SK-N-SH (cell line): Measurements from ENCODE around the gene TLN1. TPM values are rescaled to one million over a fixed set of nuclear protein-coding genes. Genes with fewer than 3 reads are reported as not detected.

Source experiments
- CTCF ChIA-PET: fragments of 300-600, 350-600 bp; formaldehyde crosslinking; extraction: SDS; loops from one replicate; lab custom pipeline; 2021; lab: Yijun Ruan, JAX
- POLR2A ChIA-PET: fragments of 350-600 bp; sonication (Branson Sonifier 250); formaldehyde crosslinking; extraction: SDS; loops from one replicate; lab custom pipeline; 2020; ENCODE audit warnings: antibody characterized with exemption, inconsistent platforms; lab: Yijun Ruan, JAX
- DNase-seq: peaks from one replicate; pipeline ENCODE4 v3.0.0; 2012
- H2AFZ ChIP-seq: fragments of 200-600 bp; sonication (generic); 2 replicates; pipeline ENCODE4 v1.8.1; 2016; ENCODE audit warnings: antibody characterized with exemption, mild to moderate bottlenecking, low read depth
- H3F3A ChIP-seq: fragments of 200-600 bp; sonication (generic); replicated peaks from 2 replicates; pipeline ENCODE3; 2016; ENCODE audit warnings: antibody characterized with exemption, mild to moderate bottlenecking; ENCODE audit not compliant: insufficient read depth
- H3K27ac ChIP-seq, 2 experiments: fragments of 200-500 bp in 1 of 2; fragments of 200-600 bp in 1 of 2; sonication (Bioruptor generic) in 1 of 2; sonication (generic), shearing (Covaris generic) in 1 of 2; 2 replicates each; pipeline versions ENCODE4 v1.5.1 to v1.6.1; 2014 to 2016; ENCODE audit warnings: low read depth in 2 of 2, inconsistent platforms in 1 of 2, low read length in 1 of 2, mild to moderate bottlenecking in 1 of 2, mixed read lengths in 1 of 2
- H3K27me3 ChIP-seq: fragments of 200-600 bp; sonication (generic), shearing (Covaris generic); 2 replicates; pipeline ENCODE4 v1.6.1; 2016; ENCODE audit warnings: mixed run types; ENCODE audit not compliant: insufficient read depth
- H3K36me3 ChIP-seq, 2 experiments: fragments of 200-500 bp in 1 of 2; fragments of 200-600 bp in 1 of 2; sonication (Bioruptor generic) in 1 of 2; sonication (generic) in 1 of 2; replicated peaks in 1 of 2; 2 replicates each; pipeline versions ENCODE3 to v1.5.1; 2014 to 2016; ENCODE audit warnings: low read length in 1 of 2, mild to moderate bottlenecking in 1 of 2; ENCODE audit not compliant: insufficient read depth in 2 of 2, control insufficient read depth in 1 of 2
- H3K4me1 ChIP-seq, 2 experiments: fragments of 200-500 bp in 1 of 2; fragments of 200-600 bp in 1 of 2; sonication (Bioruptor generic) in 1 of 2; sonication (generic), shearing (Covaris generic) in 1 of 2; 2 replicates each; pipeline versions ENCODE4 v1.5.1 to v1.6.1; 2014 to 2016; ENCODE audit warnings: low read depth in 1 of 2, low read length in 1 of 2, mixed run types in 1 of 2; ENCODE audit not compliant: insufficient read depth in 2 of 2, control insufficient read depth in 1 of 2
- H3K4me2 ChIP-seq: fragments of 200-600 bp; sonication (generic), shearing (Covaris generic); 2 replicates; pipeline ENCODE4 v1.6.1; 2017; ENCODE audit warnings: mixed run types
- H3K4me3 ChIP-seq, 2 experiments: fragments of 200-500 bp in 1 of 2; fragments of 200-600 bp in 1 of 2; sonication (Bioruptor generic) in 1 of 2; sonication (generic), shearing (Covaris generic) in 1 of 2; 2 replicates each; pipeline versions ENCODE4 v1.5.1 to v1.8.1; 2014 to 2016; ENCODE audit warnings: low read depth in 2 of 2, inconsistent platforms in 1 of 2, low read length in 1 of 2, mild to moderate bottlenecking in 1 of 2, mixed read lengths in 1 of 2, moderate library complexity in 1 of 2
- H3K79me2 ChIP-seq: fragments of 200-600 bp; sonication (generic); 2 replicates; pipeline ENCODE4 v1.8.1; 2017; ENCODE audit warnings: mild to moderate bottlenecking; ENCODE audit not compliant: insufficient read depth
- H3K9ac ChIP-seq: fragments of 200-600 bp; sonication (generic); 2 replicates; pipeline ENCODE4 v1.6.1; 2017; ENCODE audit warnings: mixed run types
- H3K9me2 ChIP-seq: fragments of 200-600 bp; sonication (generic); 2 replicates; pipeline ENCODE4 v1.6.1; 2017; ENCODE audit warnings: mixed run types
- H3K9me3 ChIP-seq: fragments of 200-600 bp; sonication (generic); 2 replicates; pipeline ENCODE4 v1.6.1; 2017; ENCODE audit warnings: mixed run types, mild to moderate bottlenecking, moderate library complexity
- H4K20me1 ChIP-seq: fragments of 200-600 bp; sonication (generic); 2 replicates; pipeline ENCODE4 v1.6.1; 2017; ENCODE audit warnings: mild to moderate bottlenecking, mixed run types; ENCODE audit not compliant: insufficient read depth
- ELF1 ChIP-seq: IDR thresholded peaks from 2 replicates; pipeline ENCODE4 v1.4.0; 2012
- EP300 ChIP-seq, 2 experiments: IDR thresholded peaks; 2 replicates each; pipeline versions ENCODE4 v1.4.0 to v1.6.1; 2012; ENCODE audit warnings: borderline replicate concordance in 1 of 2, low read depth in 1 of 2, low read length in 1 of 2
- EZH2phosphoT487 ChIP-seq: fragments of 200-600 bp; sonication (generic); IDR thresholded peaks from 2 replicates; pipeline ENCODE4 v1.6.1; 2017; ENCODE audit warnings: low read depth, mixed run types, mild to moderate bottlenecking, antibody characterized with exemption, moderate library complexity, borderline replicate concordance
- FOXJ3 ChIP-seq: sonication (generic); formaldehyde crosslinking; IDR thresholded peaks from 2 replicates; pipeline ENCODE4 v1.5.1; 2020; ENCODE audit warnings: mild to moderate bottlenecking, missing genetic modification reagents
- FOXM1 ChIP-seq: IDR thresholded peaks from 2 replicates; pipeline ENCODE4 v1.4.0; 2012; ENCODE audit warnings: low read depth, mild to moderate bottlenecking
- GABPA ChIP-seq: IDR thresholded peaks from 2 replicates; pipeline ENCODE4 v1.4.0; 2012; ENCODE audit warnings: low read depth, mild to moderate bottlenecking
- MAX ChIP-seq: IDR thresholded peaks from 2 replicates; pipeline ENCODE4 v1.4.0; 2012; ENCODE audit warnings: low read depth
- NFIC ChIP-seq: IDR thresholded peaks from 2 replicates; pipeline ENCODE4 v1.4.0; 2012; ENCODE audit warnings: borderline replicate concordance
- POLR2AphosphoS5 ChIP-seq: IDR thresholded peaks from 2 replicates; pipeline ENCODE4 v1.6.1; 2012; ENCODE audit warnings: low read depth, low read length
- RCOR1 ChIP-seq: fragments of 150-350 bp; IDR thresholded peaks from 2 replicates; pipeline ENCODE4 v1.6.1; 2017; ENCODE audit warnings: antibody characterized with exemption, low read length
- REST ChIP-seq: IDR thresholded peaks from 2 replicates; pipeline ENCODE4 v1.6.1; 2012; ENCODE audit warnings: mild to moderate bottlenecking, low read depth, low read length, moderate library complexity
- RFX5 ChIP-seq: IDR thresholded peaks from 2 replicates; pipeline ENCODE4 v1.6.1; 2012; ENCODE audit warnings: mild to moderate bottlenecking, improper control_type of control experiment, low read length
- RXRA ChIP-seq: IDR thresholded peaks from 2 replicates; pipeline ENCODE4 v1.4.0; 2012; ENCODE audit warnings: low read depth, mild to moderate bottlenecking, borderline replicate concordance
- SMC3 ChIP-seq: IDR thresholded peaks from 2 replicates; pipeline ENCODE4 v1.6.1; 2012; ENCODE audit warnings: low read depth, low read length, improper control_type of control experiment
- TEAD4 ChIP-seq: IDR thresholded peaks from 2 replicates; pipeline ENCODE4 v1.4.0; 2012; ENCODE audit warnings: mild to moderate bottlenecking, borderline replicate concordance; ENCODE audit not compliant: insufficient read depth
- USF1 ChIP-seq: IDR thresholded peaks from 2 replicates; pipeline ENCODE4 v1.4.0; 2012; ENCODE audit warnings: low read depth, borderline replicate concordance
- USF2 ChIP-seq: fragments of 150-350 bp; IDR thresholded peaks from 2 replicates; pipeline ENCODE4 v1.6.1; 2017; ENCODE audit warnings: antibody characterized with exemption, low read length, low read depth, borderline replicate concordance
- WGBS: methylation state at CpG from one replicate; pipeline ENCODE4 v1.1.6; 2017; ENCODE audit warnings: low lambda C conversion rate; 5-methylcytosine and 5-hydroxymethylcytosine counted together
- polyA plus RNA-seq, 3 experiments: library from polyadenylated mRNA; depleted of rRNA; stranded (reverse); fragments of >200 nt; gene quantifications; 2 replicates each; pipeline ENCODE4 v1.2.3, GENCODE V29; 2012

The TLN1 gene
- polyA plus RNA-seq, 1 of the 3 experiments (the other 2 are of a cell fraction), result 115 TPM

- Histone ChIP-seq H3K27ac (no peak overlapping the region), H3K27me3 (no peaks in the 10 kb centered on the region), H3K4me1 (peaks cover 5 to 11% of the 10 kb centered on the region in 2 experiments; a peak in 3 of 4 replicates), H3K9me3 (no peaks in the 10 kb centered on the region), H3K4me2 (no peak overlapping the region; the same call in 1 of the 2 replicates), H3K79me2 (no peaks in the 10 kb centered on the region), H3K9ac (no peak overlapping the region), H3F3A (no peaks in the 10 kb centered on the region), H2AFZ (no peak overlapping the region), H3K9me2 (no peaks in the 10 kb centered on the region), H3K4me3 (no peak overlapping the region), H4K20me1 (no peaks in the 10 kb centered on the region), H3K36me3 (no peaks in the 10 kb centered on the region)
- POLR2A ChIA-PET, result interaction anchor here (0.9 kb wide), 1 partner anchor 14 kb away, joined by 5 read pairs; no protein-coding TSS in a partner anchor
- TF ChIP-seq NFIC (no peak), SMC3 (no peak), USF2 (no peak), FOXJ3 (CRISPR knock-in tag) (no peak), EZH2phosphoT487 (no peak), EP300 (IDR thresholded peaks at IDR 0.05; ENCODE audit: borderline replicate concordance in 1 of 2, low read depth in 1 of 2, low read length in 1 of 2) (no peak), RXRA (no peak), FOXM1 (no peak), MAX (no peak), TEAD4 (no peak), REST (no peak), ELF1 (no peak), POLR2AphosphoS5 (no peak), RCOR1 (no peak), RFX5 (no peak), USF1 (no peak), GABPA (no peak)
- 58% methylated on average over 4 of the region's 4 CpGs for whole genome bisulfite sequencing
- CTCF ChIA-PET, result interaction anchor here (0.9 to 4.4 kb wide), 7 partner anchors 11 to 174 kb away, joined by 3 to 26 read pairs (median 4); partner anchors contain the start of gene HINT2
- DNase-seq, result no peak
Observed at GRCh38 chr9:35771075-35771433, 39.1 kb upstream of the TLN1 start.
